Adrenal gland (tissue), 5 donors: Measurements from ENCODE around the gene SLC16A10.

Experiments used
- CTCF ChIP-seq, 6 experiments: fragments of 450-650 bp in 4 of 6; fragments of 200-600 bp in 2 of 6; sonication (generic) in 1 of 6; IDR thresholded peaks; 1 replicate in 5 of 6; 2 replicates in 1 of 6; pipeline versions ENCODE4 v1.5.1 to v1.8.0; 2016 to 2021; ENCODE audit warnings: antibody characterized with exemption in 6 of 6, mild to moderate bottlenecking in 2 of 6, moderate library complexity in 1 of 6
- POLR2A ChIP-seq, 2 donors: fragments of 450-650 bp; IDR thresholded peaks; one replicate each; pipeline ENCODE4 v1.6.1; 2017; ENCODE audit warnings: antibody characterized with exemption in 2 of 2, mild to moderate bottlenecking in 2 of 2, moderate library complexity in 1 of 2
- donor health status: DM: no; HTN: no; CAD: no.

GRCh38 chr6:111228094-111228493 is 140.8 kb downstream of the SLC16A10 start:
- TF ChIP-seq CTCF (IDR thresholded peaks at IDR 0.05) (no peak), POLR2A (IDR thresholded peaks at IDR 0.05) (no peak)
